ENCODE data around the gene SPRR4.

Gene SPRR4

GRCh38 chr1:152970495-152970894 lies at the start of gene SPRR4:
SPRR4 (plus strand) TSS chr1:152970648; CDS start chr1:152971891, 1,243 bp downstream.
- H3K27me3 ChIP-seq (ENCODE audit: control insufficient read depth, insufficient read depth, low read length), result no peaks in the 10 kb centered on the region
- H3K4me1 ChIP-seq (ENCODE audit: control insufficient read depth, insufficient read depth, low read length), result no peaks in the 10 kb centered on the region
- no peak within 1 kb of the TSS for H3K4me3 ChIP-seq (ENCODE audit: low read depth, low read length)
- H3K9me3 ChIP-seq (ENCODE audit: control insufficient read depth, insufficient read depth, low read length), result no peaks in the 10 kb centered on the region; the same call in 1 of the 2 replicates
- no peaks in the 10 kb centered on the region for H3K36me3 ChIP-seq (ENCODE audit: control insufficient read depth, insufficient read depth, low read length)
- H3K27ac ChIP-seq (ENCODE audit: low read depth, low read length), result no peak within 1 kb of the TSS
- H3K9ac ChIP-seq (ENCODE audit: low read depth, low read length), result no peak within 1 kb of the TSS

- H3K9ac ChIP-seq (ENCODE audit: low read depth, low read length), result no peak overlapping the region
- H3K4me3 ChIP-seq (ENCODE audit: low read depth, low read length), result no peak overlapping the region
- H3K9me3 ChIP-seq (ENCODE audit: control insufficient read depth, insufficient read depth, low read length), result peaks cover 63% of the 10 kb centered on the region
- H3K27me3 ChIP-seq (ENCODE audit: control insufficient read depth, insufficient read depth, low read length), result no peaks in the 10 kb centered on the region
- H3K36me3 ChIP-seq (ENCODE audit: control insufficient read depth, insufficient read depth, low read length), result no peaks in the 10 kb centered on the region
- no peak overlapping the region for H3K27ac ChIP-seq (ENCODE audit: low read depth, low read length)
- H3K4me1 ChIP-seq (ENCODE audit: control insufficient read depth, insufficient read depth, low read length), result no peaks in the 10 kb centered on the region
Observed at GRCh38 chr1:152924191-152924590, 46.3 kb upstream of the SPRR4 start.

GRCh38 chr1:152926091-152926490 lies 44.4 kb upstream of the SPRR4 start:
- H3K27me3 ChIP-seq (ENCODE audit: control insufficient read depth, insufficient read depth, low read length), result no peaks in the 10 kb centered on the region
- no peak overlapping the region for H3K9ac ChIP-seq (ENCODE audit: low read depth, low read length)
- no peak overlapping the region for H3K27ac ChIP-seq (ENCODE audit: low read depth, low read length)
- no peaks in the 10 kb centered on the region for H3K36me3 ChIP-seq (ENCODE audit: control insufficient read depth, insufficient read depth, low read length)
- peaks cover 65% of the 10 kb centered on the region for H3K9me3 ChIP-seq (ENCODE audit: control insufficient read depth, insufficient read depth, low read length)
- no peak overlapping the region for H3K4me3 ChIP-seq (ENCODE audit: low read depth, low read length)
- H3K4me1 ChIP-seq (ENCODE audit: control insufficient read depth, insufficient read depth, low read length), result no peaks in the 10 kb centered on the region

- H3K36me3 ChIP-seq (ENCODE audit: control insufficient read depth, insufficient read depth, low read length), result no peaks in the 10 kb centered on the region
- H3K27ac ChIP-seq (ENCODE audit: low read depth, low read length), result no peak overlapping the region
- no peaks in the 10 kb centered on the region for H3K4me1 ChIP-seq (ENCODE audit: control insufficient read depth, insufficient read depth, low read length)
- H3K4me3 ChIP-seq (ENCODE audit: low read depth, low read length), result no peak overlapping the region
- H3K9ac ChIP-seq (ENCODE audit: low read depth, low read length), result no peak overlapping the region
- H3K27me3 ChIP-seq (ENCODE audit: control insufficient read depth, insufficient read depth, low read length), result no peaks in the 10 kb centered on the region
- H3K9me3 ChIP-seq (ENCODE audit: control insufficient read depth, insufficient read depth, low read length), result peaks cover 60% of the 10 kb centered on the region
Observed at GRCh38 chr1:152928671-152929070, 41.8 kb upstream of the SPRR4 start.

- Histone ChIP-seq H3K4me1 (ENCODE audit: control insufficient read depth, insufficient read depth, low read length) (no peaks in the 10 kb centered on the region), H3K27ac (ENCODE audit: low read depth, low read length) (no peak overlapping the region), H3K4me3 (ENCODE audit: low read depth, low read length) (no peak overlapping the region)
Observed at GRCh38 chr1:152932170-152932811, 38.2 kb upstream of the SPRR4 start.

GRCh38 chr1:152933196-152933595 lies 37.3 kb upstream of the SPRR4 start:
- Histone ChIP-seq H3K9ac (ENCODE audit: low read depth, low read length) (no peak overlapping the region), H3K4me3 (ENCODE audit: low read depth, low read length) (no peak overlapping the region), H3K9me3 (ENCODE audit: control insufficient read depth, insufficient read depth, low read length) (peaks cover 53% of the 10 kb centered on the region), H3K36me3 (ENCODE audit: control insufficient read depth, insufficient read depth, low read length) (no peaks in the 10 kb centered on the region), H3K27ac (ENCODE audit: low read depth, low read length) (no peak overlapping the region), H3K27me3 (ENCODE audit: control insufficient read depth, insufficient read depth, low read length) (no peaks in the 10 kb centered on the region), H3K4me1 (ENCODE audit: control insufficient read depth, insufficient read depth, low read length) (no peaks in the 10 kb centered on the region)

More at GRCh38 chr1:152932170-152932811, 38.2 kb upstream of the SPRR4 start:
- Histone ChIP-seq H3K9me3 (ENCODE audit: control insufficient read depth, insufficient read depth, low read length) (peaks cover 54% of the 10 kb centered on the region), H3K36me3 (ENCODE audit: control insufficient read depth, insufficient read depth, low read length) (no peaks in the 10 kb centered on the region), H3K27me3 (ENCODE audit: control insufficient read depth, insufficient read depth, low read length) (no peaks in the 10 kb centered on the region), H3K9ac (ENCODE audit: low read depth, low read length) (no peak overlapping the region)

GRCh38 chr1:152940614-152941013 lies 29.8 kb upstream of the SPRR4 start:
- Histone ChIP-seq H3K36me3 (ENCODE audit: control insufficient read depth, insufficient read depth, low read length) (no peaks in the 10 kb centered on the region), H3K9ac (ENCODE audit: low read depth, low read length) (no peak overlapping the region), H3K4me3 (ENCODE audit: low read depth, low read length) (no peak overlapping the region), H3K27ac (ENCODE audit: low read depth, low read length) (no peak overlapping the region), H3K27me3 (ENCODE audit: control insufficient read depth, insufficient read depth, low read length) (no peaks in the 10 kb centered on the region), H3K4me1 (ENCODE audit: control insufficient read depth, insufficient read depth, low read length) (no peaks in the 10 kb centered on the region), H3K9me3 (ENCODE audit: control insufficient read depth, insufficient read depth, low read length) (peaks cover 31% of the 10 kb centered on the region)

GRCh38 chr1:152941037-152941711 lies 29.3 kb upstream of the SPRR4 start:
- no peak overlapping the region for H3K27ac ChIP-seq (ENCODE audit: low read depth, low read length)
- no peak overlapping the region for H3K9ac ChIP-seq (ENCODE audit: low read depth, low read length)
- no peaks in the 10 kb centered on the region for H3K36me3 ChIP-seq (ENCODE audit: control insufficient read depth, insufficient read depth, low read length)
- no peaks in the 10 kb centered on the region for H3K27me3 ChIP-seq (ENCODE audit: control insufficient read depth, insufficient read depth, low read length)
- H3K4me3 ChIP-seq (ENCODE audit: low read depth, low read length), result no peak overlapping the region
- H3K9me3 ChIP-seq (ENCODE audit: control insufficient read depth, insufficient read depth, low read length), result peaks cover 25% of the 10 kb centered on the region
- H3K4me1 ChIP-seq (ENCODE audit: control insufficient read depth, insufficient read depth, low read length), result no peaks in the 10 kb centered on the region

- H3K9me3 ChIP-seq (ENCODE audit: control insufficient read depth, insufficient read depth, low read length), result peaks cover 32% of the 10 kb centered on the region
Observed at GRCh38 chr1:152942161-152942560, 28.3 kb upstream of the SPRR4 start.

GRCh38 chr1:152946248-152946647 lies 24.2 kb upstream of the SPRR4 start:
- no peaks in the 10 kb centered on the region for H3K36me3 ChIP-seq (ENCODE audit: control insufficient read depth, insufficient read depth, low read length)
- no peak overlapping the region for H3K4me3 ChIP-seq (ENCODE audit: low read depth, low read length)
- peaks cover 51% of the 10 kb centered on the region for H3K9me3 ChIP-seq (ENCODE audit: control insufficient read depth, insufficient read depth, low read length)
- no peak overlapping the region for H3K27ac ChIP-seq (ENCODE audit: low read depth, low read length)
- H3K27me3 ChIP-seq (ENCODE audit: control insufficient read depth, insufficient read depth, low read length), result no peaks in the 10 kb centered on the region
- no peaks in the 10 kb centered on the region for H3K4me1 ChIP-seq (ENCODE audit: control insufficient read depth, insufficient read depth, low read length)
- H3K9ac ChIP-seq (ENCODE audit: low read depth, low read length), result no peak overlapping the region

More at GRCh38 chr1:152942161-152942560, 28.3 kb upstream of the SPRR4 start:
- no peak overlapping the region for H3K27ac ChIP-seq (ENCODE audit: low read depth, low read length)
- H3K4me3 ChIP-seq (ENCODE audit: low read depth, low read length), result no peak overlapping the region
- H3K27me3 ChIP-seq (ENCODE audit: control insufficient read depth, insufficient read depth, low read length), result no peaks in the 10 kb centered on the region
- H3K9ac ChIP-seq (ENCODE audit: low read depth, low read length), result no peak overlapping the region
- no peaks in the 10 kb centered on the region for H3K36me3 ChIP-seq (ENCODE audit: control insufficient read depth, insufficient read depth, low read length)
- no peaks in the 10 kb centered on the region for H3K4me1 ChIP-seq (ENCODE audit: control insufficient read depth, insufficient read depth, low read length)

GRCh38 chr1:152946651-152947256 lies 23.7 kb upstream of the SPRR4 start, which contains the start of gene SPRR5:
SPRR5 (plus strand) TSS chr1:152947206; CDS start chr1:152948555, 1,349 bp downstream.
- Histone ChIP-seq H3K4me1 (ENCODE audit: control insufficient read depth, insufficient read depth, low read length) (no peaks in the 10 kb centered on the region), H3K9ac (ENCODE audit: low read depth, low read length) (no peak within 1 kb of the TSS), H3K27me3 (ENCODE audit: control insufficient read depth, insufficient read depth, low read length) (no peaks in the 10 kb centered on the region), H3K27ac (ENCODE audit: low read depth, low read length) (no peak within 1 kb of the TSS), H3K4me3 (ENCODE audit: low read depth, low read length) (no peak within 1 kb of the TSS), H3K9me3 (ENCODE audit: control insufficient read depth, insufficient read depth, low read length) (peaks cover 57% of the 10 kb centered on the region), H3K36me3 (ENCODE audit: control insufficient read depth, insufficient read depth, low read length) (no peaks in the 10 kb centered on the region)

Measured in HUES48 (cell line).